NOMO-1 treated with dmso at 0.1 percent for 144 hours (cell line): ENCODE results near the gene TAC1.
"Not testable (repeated sequence)": the region's sequence is repeated elsewhere in the genome, so short reads cannot be mapped to it uniquely, and the experiment has no call there.

ENCODE experiments used
- DNase-seq: peaks from one replicate; lab custom pipeline; 2025; ENCODE audit not compliant: unreplicated experiment; lab: John Stamatoyannopoulos, UW

The TAC1 gene, protein sequence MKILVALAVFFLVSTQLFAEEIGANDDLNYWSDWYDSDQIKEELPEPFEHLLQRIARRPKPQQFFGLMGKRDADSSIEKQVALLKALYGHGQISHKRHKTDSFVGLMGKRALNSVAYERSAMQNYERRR

GRCh38 chr7:97731736-97732564, at the start of gene TAC1:
Gene TAC1 (plus strand): TSS chr7:97732086. CDS start chr7:97732613, 527 bp downstream.
- no peak for DNase-seq

DNA sequence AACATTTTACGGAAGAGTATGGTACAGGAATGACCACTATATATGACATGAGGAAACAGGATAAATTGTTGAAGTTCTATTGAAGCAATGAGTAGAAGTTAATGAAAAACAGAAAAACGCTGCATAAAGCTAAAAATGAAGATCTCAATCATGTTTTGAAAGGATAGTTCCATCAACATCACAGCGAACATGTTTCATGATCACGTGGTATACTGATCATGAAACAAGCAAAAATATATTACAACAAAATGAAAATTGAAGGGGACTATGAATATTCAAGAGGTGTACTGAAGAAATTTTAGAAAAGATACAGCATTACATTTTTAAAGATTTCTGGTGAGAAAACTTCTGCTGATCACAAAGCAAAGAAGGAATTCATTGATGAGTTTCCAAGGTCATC, 45.9 kb upstream of the TAC1 start:
- no peak for DNase-seq

- no peak for DNase-seq
These were observed 38.3 kb upstream of the TAC1 start for GRCh38 chr7:97693586-97693985.

GRCh38 chr7:97694355-97694754, 37.5 kb upstream of the TAC1 start:
- DNase-seq = no peak

DNA sequence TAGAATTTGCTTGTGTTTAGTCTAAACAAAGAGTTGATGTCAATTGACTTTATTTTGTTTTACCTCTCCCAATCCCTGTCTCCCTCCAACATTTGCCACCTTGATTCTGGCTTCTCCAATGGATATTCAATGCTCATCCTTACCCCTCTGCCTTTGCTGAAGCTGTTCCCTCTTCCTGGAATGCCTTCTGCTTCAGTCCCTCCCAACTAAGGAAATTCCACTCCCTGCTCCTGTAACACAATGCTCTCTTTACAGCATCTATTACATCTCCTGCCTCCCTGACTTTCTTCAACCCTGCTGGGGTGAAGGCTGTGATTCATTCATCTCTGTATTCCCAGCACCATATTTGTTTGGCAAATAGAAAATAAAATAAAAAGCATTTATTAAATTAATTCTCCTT, 34.5 kb upstream of the TAC1 start:
- no peak for DNase-seq

DNA sequence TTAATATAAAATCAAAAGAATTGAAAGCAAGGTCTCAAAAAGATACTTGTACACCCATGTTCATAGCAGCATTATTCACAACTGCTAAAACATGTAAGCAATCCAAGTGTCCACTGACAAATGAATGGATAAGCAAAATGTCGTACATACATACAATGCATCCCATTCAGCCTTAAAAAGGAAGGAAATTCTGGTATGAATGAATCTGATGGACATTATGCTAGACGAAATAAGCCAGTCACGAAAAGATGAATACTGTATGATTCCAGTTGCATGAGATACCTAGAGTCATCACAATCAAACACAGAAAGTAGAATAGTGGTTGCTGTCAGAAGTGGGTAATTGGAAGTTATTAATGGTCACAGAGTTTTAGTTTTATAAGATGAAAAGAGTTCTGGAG, 9.5 kb upstream of the TAC1 start:
- DNase-seq = no peak

GRCh38 chr7:97732565-97733275, 834 bp downstream of the TAC1 start:
- DNase-seq = no peak

DNA sequence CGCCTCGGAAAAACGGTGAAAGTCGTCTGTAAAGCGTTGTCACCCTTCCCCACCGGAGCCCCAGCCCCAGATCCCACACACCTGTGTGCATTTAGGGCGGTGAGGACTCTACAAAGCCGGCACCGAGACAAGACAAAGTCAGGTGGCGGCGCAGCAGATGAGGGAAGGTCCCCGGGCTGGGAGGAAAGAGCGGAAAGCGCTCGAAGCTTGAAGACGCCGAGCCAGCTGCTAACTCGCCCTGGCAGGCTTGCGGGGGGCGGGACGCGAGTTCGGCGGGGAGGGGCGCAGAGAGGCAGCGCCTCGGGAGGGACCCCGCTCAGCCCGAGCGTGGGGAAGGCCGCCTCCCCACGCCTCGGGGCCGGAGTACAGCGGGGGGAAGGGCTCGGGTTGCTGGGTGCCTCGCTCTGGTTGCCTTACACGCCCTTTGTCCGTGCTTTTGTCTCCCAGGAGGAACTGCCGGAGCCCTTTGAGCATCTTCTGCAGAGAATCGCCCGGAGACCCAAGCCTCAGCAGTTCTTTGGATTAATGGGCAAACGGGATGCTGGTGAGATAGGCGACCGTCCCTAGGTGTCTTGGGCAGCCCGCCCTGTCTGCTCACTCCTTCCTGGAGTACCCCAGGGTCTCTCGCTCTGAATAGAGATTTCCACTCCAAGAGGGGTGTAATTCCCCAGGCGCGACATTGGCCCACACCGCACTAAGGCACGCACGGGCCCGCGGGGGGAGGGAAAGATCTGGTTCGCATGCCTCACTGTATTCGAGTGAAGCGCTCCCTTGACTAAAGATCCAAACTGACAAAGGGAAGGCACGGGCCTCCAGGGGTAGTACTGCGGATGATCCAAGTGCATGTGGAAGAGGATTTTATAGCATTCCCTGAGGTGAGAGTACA, 1.6 kb downstream of the TAC1 start:
- no peak for DNase-seq

DNA sequence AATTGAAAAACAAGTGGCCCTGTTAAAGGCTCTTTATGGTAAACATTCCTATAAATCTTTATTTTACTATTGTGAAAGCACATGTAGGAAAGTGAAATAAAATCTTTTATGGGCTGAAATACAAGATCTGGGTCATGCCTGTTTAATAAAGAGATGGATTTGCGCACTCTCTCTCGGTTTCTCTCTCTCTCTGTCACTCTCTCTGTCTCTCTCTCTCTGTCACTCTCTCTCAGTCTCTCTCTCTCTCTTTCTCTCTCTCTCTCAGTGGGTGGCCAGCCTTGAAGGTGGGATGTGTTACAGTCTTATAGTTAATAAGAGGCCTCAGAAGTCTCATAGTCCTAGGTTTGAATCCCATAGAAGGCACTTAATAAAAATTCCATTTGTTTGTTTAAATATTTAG, 2.4 kb downstream of the TAC1 start:
- no peak for DNase-seq

- no peak for DNase-seq
These were observed 3.2 kb downstream of the TAC1 start for GRCh38 chr7:97735075-97735474.

- DNase-seq = no peak
These were observed 16.6 kb downstream of the TAC1 start for GRCh38 chr7:97748482-97748881.

- DNase-seq = no peak
These were observed 19.7 kb downstream of the TAC1 start for GRCh38 chr7:97751566-97751965.

- DNase-seq = no peak
These were observed 20.3 kb downstream of the TAC1 start for GRCh38 chr7:97752215-97752614.

GRCh38 chr7:97757824-97758223, 25.9 kb downstream of the TAC1 start:
- no peak for DNase-seq

GRCh38 chr7:97770850-97771249, 39.0 kb downstream of the TAC1 start:
- DNase-seq = no peak

- DNase-seq = no peak
These were observed 39.7 kb downstream of the TAC1 start for GRCh38 chr7:97771576-97771975.

DNA sequence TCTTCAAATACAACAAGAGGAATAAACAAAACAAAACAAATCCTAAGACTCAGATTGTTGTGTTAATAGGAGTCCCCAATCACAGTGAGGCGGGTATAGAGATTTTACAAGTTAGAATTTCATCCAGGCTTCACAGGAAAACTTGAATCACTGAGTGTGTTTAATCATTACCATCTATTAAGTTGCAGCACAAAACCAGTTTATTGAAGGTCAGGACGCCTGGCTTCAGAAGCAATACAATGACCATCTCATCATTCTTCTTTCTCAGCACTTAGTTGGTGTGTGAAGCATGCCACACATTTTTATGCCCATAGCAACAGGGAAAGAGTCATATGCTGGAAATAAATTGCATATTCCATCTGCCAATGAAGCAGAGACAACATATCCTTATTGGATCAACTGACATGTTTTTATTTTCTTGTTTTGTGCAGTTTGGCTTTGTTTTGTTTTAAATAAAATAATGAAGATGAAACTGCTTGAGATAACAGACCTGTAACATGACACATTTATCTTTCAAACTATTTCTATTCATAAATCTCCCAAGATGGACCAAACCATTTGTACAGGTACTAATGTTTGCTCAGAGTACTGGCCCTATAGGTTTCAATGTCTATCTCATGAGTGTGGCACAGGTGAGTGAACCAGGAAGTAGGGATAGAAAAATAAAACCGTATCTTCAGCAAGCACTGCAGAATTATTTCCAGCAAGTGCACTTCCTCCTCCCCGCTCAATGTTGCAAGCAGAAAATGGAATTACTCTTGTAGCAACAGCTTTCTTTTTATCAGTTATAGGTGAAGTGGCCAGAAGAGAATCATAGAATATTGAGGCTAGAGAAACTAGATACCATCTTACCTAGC, 40.4 kb downstream of the TAC1 start:
- no peak for DNase-seq

DNA sequence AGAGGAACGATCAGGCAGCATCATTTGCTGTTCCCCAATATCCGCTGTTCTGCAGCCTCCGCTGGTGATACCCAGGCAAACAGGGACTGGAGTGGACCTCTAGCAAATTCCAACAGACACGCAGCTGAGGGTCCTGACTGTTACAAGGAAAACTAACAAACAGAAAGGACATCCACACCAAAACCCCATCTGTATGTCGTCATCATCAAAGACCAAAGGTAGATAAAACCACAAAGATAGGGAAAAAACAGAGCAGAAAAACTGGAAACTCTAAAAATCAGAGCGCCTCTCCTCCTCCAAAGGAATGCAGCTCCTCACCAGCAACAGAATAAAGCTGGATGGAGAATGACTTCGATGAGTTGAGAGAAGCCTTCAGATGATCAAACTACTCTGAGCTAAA, 54.5 kb downstream of the TAC1 start:
- DNase-seq = not testable (repeated sequence)
